ENCODE results near the gene LITAFD.

DNA sequence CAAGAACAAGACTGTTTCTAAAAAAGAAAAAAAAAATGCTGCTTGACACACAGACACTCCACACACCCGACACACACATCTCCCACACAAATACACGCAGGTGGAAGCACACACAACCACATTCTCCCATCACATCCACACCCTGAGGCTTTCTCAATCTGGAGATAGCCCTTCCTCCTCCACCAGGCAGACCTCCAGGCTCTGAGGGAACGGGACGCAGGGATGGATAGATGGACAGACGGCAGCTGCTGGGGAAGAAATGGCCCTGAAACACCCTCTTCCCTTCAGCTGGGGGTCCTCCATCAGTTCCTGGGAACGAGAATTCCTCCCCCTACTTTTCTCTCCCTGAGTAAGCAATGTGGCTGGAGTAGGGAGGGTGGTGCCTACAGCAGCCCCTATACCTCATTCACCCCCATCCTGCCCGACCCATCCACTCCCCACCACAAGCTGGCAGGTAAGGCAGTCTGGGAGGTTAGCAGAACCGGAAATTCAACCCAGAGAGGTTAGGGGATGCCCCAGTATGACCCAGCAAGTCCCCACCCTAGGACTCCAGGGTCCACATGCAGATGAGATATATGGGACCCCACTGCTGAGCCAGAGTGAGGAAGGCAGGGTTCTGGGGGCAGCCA, 4.1 kb upstream of the LITAFD start:
- TF ChIP-seq, protein P1, sequence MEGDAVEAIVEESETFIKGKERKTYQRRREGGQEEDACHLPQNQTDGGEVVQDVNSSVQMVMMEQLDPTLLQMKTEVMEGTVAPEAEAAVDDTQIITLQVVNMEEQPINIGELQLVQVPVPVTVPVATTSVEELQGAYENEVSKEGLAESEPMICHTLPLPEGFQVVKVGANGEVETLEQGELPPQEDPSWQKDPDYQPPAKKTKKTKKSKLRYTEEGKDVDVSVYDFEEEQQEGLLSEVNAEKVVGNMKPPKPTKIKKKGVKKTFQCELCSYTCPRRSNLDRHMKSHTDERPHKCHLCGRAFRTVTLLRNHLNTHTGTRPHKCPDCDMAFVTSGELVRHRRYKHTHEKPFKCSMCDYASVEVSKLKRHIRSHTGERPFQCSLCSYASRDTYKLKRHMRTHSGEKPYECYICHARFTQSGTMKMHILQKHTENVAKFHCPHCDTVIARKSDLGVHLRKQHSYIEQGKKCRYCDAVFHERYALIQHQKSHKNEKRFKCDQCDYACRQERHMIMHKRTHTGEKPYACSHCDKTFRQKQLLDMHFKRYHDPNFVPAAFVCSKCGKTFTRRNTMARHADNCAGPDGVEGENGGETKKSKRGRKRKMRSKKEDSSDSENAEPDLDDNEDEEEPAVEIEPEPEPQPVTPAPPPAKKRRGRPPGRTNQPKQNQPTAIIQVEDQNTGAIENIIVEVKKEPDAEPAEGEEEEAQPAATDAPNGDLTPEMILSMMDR (IDR thresholded peaks at IDR 0.05): no peak
- no peak for TF ChIP-seq POLR2A (IDR thresholded peaks at IDR 0.05)
